Heart right ventricle (tissue), 16 donors: ENCODE measurements around the gene PPIG. TPM values are rescaled to one million over a fixed set of nuclear protein-coding genes. Genes with fewer than 3 reads are reported as not detected.

Experiments
- ATAC-seq, 8 donors: fragments of 200-7000 bp; cut with Tn5 transposase; one replicate each; pipeline ENCODE4 v1.9.1; 2020; ENCODE audit warnings: mild to moderate bottlenecking in 8 of 8, moderate library complexity in 8 of 8, moderate number of reproducible peaks in 1 of 8
- DNase-seq, 2 donors: peaks; one replicate each; pipeline ENCODE4 v3.0.0-alpha.2; 2020
- H3K27ac ChIP-seq, 10 donors: fragments of 200-600 bp; sonication (generic) in 2 of 10; one replicate each; pipeline versions ENCODE4 v1.5.0 to v1.8.0; 2020 to 2022; ENCODE audit warnings: mild to moderate bottlenecking in 3 of 10
- H3K27me3 ChIP-seq, 7 donors: fragments of 200-600 bp; one replicate each; pipeline ENCODE4 v1.8.0; 2021 to 2022; ENCODE audit warnings: mild to moderate bottlenecking in 2 of 7
- H3K36me3 ChIP-seq, 9 donors: fragments of 200-600 bp; sonication (generic) in 1 of 9; one replicate each; pipeline versions ENCODE4 v1.5.0 to v1.8.0; 2020 to 2022; ENCODE audit warnings: mild to moderate bottlenecking in 2 of 9
- H3K4me1 ChIP-seq, 9 donors: fragments of 200-600 bp; sonication (generic) in 1 of 9; one replicate each; pipeline versions ENCODE4 v1.5.0 to v1.8.0; 2020 to 2022; ENCODE audit warnings: mild to moderate bottlenecking in 4 of 9
- H3K4me3 ChIP-seq, 10 donors: fragments of 200-600 bp; sonication (generic) in 2 of 10; one replicate each; pipeline versions ENCODE4 v1.5.0 to v1.8.0; 2020 to 2022; ENCODE audit warnings: mild to moderate bottlenecking in 7 of 10, moderate library complexity in 2 of 10
- H3K9me3 ChIP-seq, 11 donors: fragments of 200-600 bp in 10 of 11; sonication (generic) in 2 of 11; one replicate each; pipeline versions ENCODE4 v1.5.0 to v1.8.0; 2013 to 2022; ENCODE audit warnings: mild to moderate bottlenecking in 2 of 11, control low read depth in 1 of 11, moderate library complexity in 1 of 11
- WGBS, 2 donors: extraction: QIAGEN DNeasy Blood & Tissue Kit; methylation state at CpG; one replicate each; pipeline ENCODE4 v1.1.7; 2013; ENCODE audit warnings: inconsistent platforms in 1 of 2; 5-methylcytosine and 5-hydroxymethylcytosine counted together
- intact Hi-C, 10 donors: fragments of 100-400 bp; cut with DNase I; formaldehyde crosslinking; loops; one replicate each; pipeline versions ENCODE4 v1.11.1 to v1.14.2; 2022
- polyA plus RNA-seq, 2 donors: library from polyadenylated mRNA; stranded (reverse); fragments of 200-250 nt; gene quantifications; one replicate each; pipeline ENCODE4 v1.2.3, GENCODE V29; 2013
- total RNA-seq, 10 donors: library from RNA; stranded (reverse); fragmentation: NEBNext Ultra II Directional in 3 of 10; extraction: Animal tissue kit (Norgen Biotek cat#: 25700) in 3 of 10; gene quantifications; one replicate each; pipeline versions ENCODE4 v1.2.1 to v1.2.4, GENCODE V29; 2021 to 2023
- TF ChIP-seq, protein P1 (sequence below), 9 donors: fragments of 200-600 bp; sonication (generic) in 2 of 9; IDR thresholded peaks; one replicate each; pipeline versions ENCODE4 v1.5.0 to v1.8.0; 2021 to 2022; ENCODE audit warnings: antibody characterized with exemption in 9 of 9, mild to moderate bottlenecking in 5 of 9, moderate library complexity in 1 of 9
- donor health status: Arrhythmogenic right ventricular cardiomyopathy.
- donor health status: ischemic (EF 13 %, LVEDD 7.1; RV severe dilation, severe dysfunction).
- donor health status: healthy with polysubstance abuse.
- donor health status: DM: no; HTN: yes; CAD: no.
- donor health status: DM: no; HTN: no; CAD: no.
- donor health status: ischemic (EF 25% LVEDD 6.9; RV normal size, moderate dysfunction).
- donor health status: ischemic (EF 25% LVEDD 5.7; RV mildly dilated, moderate dysfunction).
- donor health status: healthy.
- donor health status: DM: yes; HTN: yes; CAD: no.
- donor health status: Ischemic cardiomyopathy.
- donor health status: ischemic (EF 35%, LVEDD 5.7; RV mildly dilated, moderate dysfunction).
- donor health status: nonischemic (EF 11% LVEDD 7.7; RV severe dilation, severe dysfunction).
- donor health status: DM: yes; HTN: yes; CAD: no.
- donor health status: PGD.
- donor health status: ischemic (EF 29% LVEDD 5.4; RV normal size, mild dysfunction).
- donor health status: nonischemic (EF 23%, LVEDD 6.1; RV moderate dilation, normal function).

The PPIG gene
- total and polyA plus RNA-seq, 12 donors, result 15.6 to 94.5 (median 40.9) TPM

DNA sequence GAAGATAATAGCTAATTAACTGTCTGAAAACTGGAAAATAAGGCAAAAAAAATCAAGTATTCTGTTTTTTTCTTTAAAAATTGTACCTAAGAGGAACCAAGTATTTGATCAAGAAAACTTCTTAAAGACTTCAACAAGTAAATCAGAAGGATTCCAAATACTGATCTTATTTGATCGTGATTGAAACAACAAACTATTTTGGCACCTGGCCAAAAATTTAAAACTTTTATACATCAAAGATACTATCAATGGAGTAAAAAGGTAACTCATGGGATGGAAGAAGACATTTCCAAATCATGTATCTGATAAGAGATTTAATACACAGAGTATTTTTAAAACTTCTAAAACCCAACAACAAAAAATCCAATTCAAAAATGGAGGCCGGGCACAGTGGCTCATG lies 63.3 kb downstream of the PPIG start:
- Histone ChIP-seq H3K4me1 (no peaks in the 10 kb centered on the region), H3K9me3 (no peaks in the 10 kb centered on the region), H3K36me3 (no peaks in the 10 kb centered on the region), H3K27ac (no peak overlapping the region), H3K27me3 (peaks cover 0 to 7% (median 0%) of the 10 kb centered on the region in 7 donors), H3K4me3 (no peak overlapping the region)
- intact Hi-C loops, result no loop called here
- WGBS, 2 donors, result 92 to 94% methylated on average over 2 of the region's 2 CpGs
- TF ChIP-seq, protein P1, sequence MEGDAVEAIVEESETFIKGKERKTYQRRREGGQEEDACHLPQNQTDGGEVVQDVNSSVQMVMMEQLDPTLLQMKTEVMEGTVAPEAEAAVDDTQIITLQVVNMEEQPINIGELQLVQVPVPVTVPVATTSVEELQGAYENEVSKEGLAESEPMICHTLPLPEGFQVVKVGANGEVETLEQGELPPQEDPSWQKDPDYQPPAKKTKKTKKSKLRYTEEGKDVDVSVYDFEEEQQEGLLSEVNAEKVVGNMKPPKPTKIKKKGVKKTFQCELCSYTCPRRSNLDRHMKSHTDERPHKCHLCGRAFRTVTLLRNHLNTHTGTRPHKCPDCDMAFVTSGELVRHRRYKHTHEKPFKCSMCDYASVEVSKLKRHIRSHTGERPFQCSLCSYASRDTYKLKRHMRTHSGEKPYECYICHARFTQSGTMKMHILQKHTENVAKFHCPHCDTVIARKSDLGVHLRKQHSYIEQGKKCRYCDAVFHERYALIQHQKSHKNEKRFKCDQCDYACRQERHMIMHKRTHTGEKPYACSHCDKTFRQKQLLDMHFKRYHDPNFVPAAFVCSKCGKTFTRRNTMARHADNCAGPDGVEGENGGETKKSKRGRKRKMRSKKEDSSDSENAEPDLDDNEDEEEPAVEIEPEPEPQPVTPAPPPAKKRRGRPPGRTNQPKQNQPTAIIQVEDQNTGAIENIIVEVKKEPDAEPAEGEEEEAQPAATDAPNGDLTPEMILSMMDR (IDR thresholded peaks at IDR 0.05), result no peak
- DNase-seq (no peak), ATAC-seq (no peak)

DNA sequence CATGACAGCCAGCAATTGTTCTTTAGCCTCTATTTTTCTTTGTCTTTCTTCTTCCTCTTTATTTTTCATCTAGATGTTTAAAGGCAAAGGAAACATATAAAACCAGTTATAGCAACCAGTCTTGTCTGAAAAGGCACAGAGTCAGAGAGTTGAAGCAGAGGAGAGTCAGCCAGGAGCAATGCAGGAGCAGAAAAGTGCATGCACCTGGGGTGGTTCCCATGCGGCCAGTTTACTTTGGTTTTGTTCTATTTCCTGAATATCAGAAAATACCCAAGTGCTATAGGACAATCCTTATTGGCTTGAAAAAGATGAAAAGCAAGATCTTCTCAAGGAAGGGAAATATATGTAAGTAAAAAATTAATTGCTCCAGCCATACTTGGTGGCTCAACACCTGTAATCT lies 65.1 kb downstream of the PPIG start:
- no peak for ATAC-seq
- Histone ChIP-seq H3K27ac (no peak overlapping the region), H3K4me1 (no peaks in the 10 kb centered on the region), H3K36me3 (no peaks in the 10 kb centered on the region), H3K9me3 (no peaks in the 10 kb centered on the region), H3K4me3 (no peak overlapping the region), H3K27me3 (peaks cover 0 to 13% (median 0%) of the 10 kb centered on the region in 7 donors)
- DNase-seq, result no peak
- TF ChIP-seq, protein P1 (IDR thresholded peaks at IDR 0.05), result no peak
- 83 to 90% methylated on average over 1 of the region's 1 CpG for WGBS, 2 donors
- intact Hi-C loops, result no loop called here

DNA sequence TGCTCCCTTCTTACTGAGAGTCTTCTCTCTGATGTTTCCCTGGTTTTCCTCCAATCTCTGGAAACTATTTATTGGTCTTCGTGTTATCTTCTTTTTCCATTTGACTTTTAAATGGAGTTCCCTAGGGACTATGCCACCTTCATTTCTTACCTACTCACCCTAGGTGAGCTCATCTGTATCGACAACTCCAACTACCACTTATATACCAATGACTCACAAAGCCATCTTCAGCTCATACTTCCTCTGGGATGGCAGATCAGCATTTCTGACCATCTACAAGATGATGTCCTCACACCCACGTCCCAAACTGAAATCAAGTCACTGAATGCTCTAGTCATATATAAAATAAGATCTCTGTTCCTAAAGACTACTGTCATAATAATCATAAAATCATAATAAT lies 69.5 kb downstream of the PPIG start:
- no peak for DNase-seq
- H3K4me1 ChIP-seq, result no peaks in the 10 kb centered on the region
- peaks cover 0 to 13% (median 0%) of the 10 kb centered on the region in 7 donors for H3K27me3 ChIP-seq
- no peaks in the 10 kb centered on the region for H3K9me3 ChIP-seq
- no peak overlapping the region for H3K27ac ChIP-seq
- WGBS, 2 donors, result 69 to 78% methylated on average over 3 of the region's 3 CpGs
- H3K36me3 ChIP-seq, result no peaks in the 10 kb centered on the region
- no peak for ATAC-seq
- intact Hi-C loops, result no loop called here
- no peak overlapping the region for H3K4me3 ChIP-seq
- TF ChIP-seq, protein P1 (IDR thresholded peaks at IDR 0.05), result no peak

DNA sequence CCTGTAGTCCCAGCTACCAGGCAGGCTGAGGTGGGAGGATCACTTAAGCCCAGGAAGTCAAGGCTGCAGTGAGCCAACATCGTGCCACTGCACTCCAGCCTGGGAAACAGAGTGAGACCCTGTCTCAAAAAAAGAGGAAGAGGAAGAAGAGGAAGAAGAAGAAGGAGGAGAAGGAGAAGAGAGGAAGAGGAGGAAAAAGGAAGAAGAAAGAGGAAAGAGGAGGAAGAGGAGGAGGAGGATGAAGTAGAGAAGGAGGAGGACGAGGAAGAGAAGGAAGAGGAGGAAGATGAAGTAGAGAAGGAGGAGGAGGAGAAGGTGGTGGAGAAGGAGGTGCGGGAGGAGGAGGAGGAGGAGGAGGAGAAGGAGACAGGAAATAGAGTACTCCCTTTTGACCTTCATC lies 72.0 kb downstream of the PPIG start:
- no peaks in the 10 kb centered on the region for H3K9me3 ChIP-seq
- TF ChIP-seq, protein P1 (IDR thresholded peaks at IDR 0.05), result no peak
- peaks cover 0 to 13% (median 0%) of the 10 kb centered on the region in 7 donors for H3K27me3 ChIP-seq
- no peak overlapping the region for H3K4me3 ChIP-seq
- WGBS, 2 donors, result 68 to 77% methylated on average over 3 of the region's 3 CpGs
- ATAC-seq, result no peak
- DNase-seq, result no peak
- intact Hi-C loops, result no loop called here
- H3K36me3 ChIP-seq, result no peaks in the 10 kb centered on the region
- no peaks in the 10 kb centered on the region for H3K4me1 ChIP-seq
- no peak overlapping the region for H3K27ac ChIP-seq
